H1 (cell line): ENCODE measurements around the gene PROM2. TPM values are rescaled to one million over a fixed set of nuclear protein-coding genes. Genes with fewer than 3 reads are reported as not detected.

Source experiments
- CTCF ChIA-PET: fragments of 300-600 bp; sonication (Branson Sonifier 250); formaldehyde crosslinking; loops from one replicate; lab custom pipeline; 2021; ENCODE audit not compliant: partially characterized antibody; lab: Charles Lee
- POLR2A ChIA-PET: fragments of 300-600 bp; sonication (Branson Sonifier 250); formaldehyde crosslinking; loops from one replicate; lab custom pipeline; 2021; ENCODE audit warnings: inconsistent platforms; ENCODE audit not compliant: partially characterized antibody; lab: Charles Lee
- DNase-seq, 2 experiments: peaks; one replicate each; pipeline versions ENCODE4 v3.0.0 to v3.0.0-alpha.2; 2010 to 2022; ENCODE audit warnings: low spot score in 2 of 2, low read depth in 1 of 2, mixed read lengths in 1 of 2
- FAIRE-seq: peaks from 2 replicates; lab custom pipeline; 2011; peaks lifted over from hg19 to GRCh38; lab: Jason Lieb, UNC
- H2AFZ ChIP-seq: 2 replicates; pipeline ENCODE4 v1.8.1; 2012; ENCODE audit warnings: low read length, inconsistent platforms
- H2AK5ac ChIP-seq: 2 replicates; pipeline ENCODE4 v1.6.1; 2013; ENCODE audit warnings: low read depth, low read length
- H2BK120ac ChIP-seq: replicated peaks from 2 replicates; pipeline ENCODE3; 2013; ENCODE audit warnings: low read depth, low read length, inconsistent platforms
- H2BK12ac ChIP-seq: 2 replicates; pipeline ENCODE4 v1.6.1; 2013; ENCODE audit warnings: low read depth, low read length
- H2BK15ac ChIP-seq: 2 replicates; pipeline ENCODE4 v1.6.1; 2013; ENCODE audit warnings: low read length
- H2BK20ac ChIP-seq: 2 replicates; pipeline ENCODE4 v1.6.1; 2013; ENCODE audit warnings: low read length
- H2BK5ac ChIP-seq: 2 replicates; pipeline ENCODE4 v1.6.1; 2013; ENCODE audit warnings: low read depth, low read length
- H3K14ac ChIP-seq: 2 replicates; pipeline ENCODE4 v1.6.1; 2013; ENCODE audit warnings: inconsistent platforms; ENCODE audit not compliant: insufficient read length
- H3K18ac ChIP-seq: 2 replicates; pipeline ENCODE4 v1.6.1; 2013; ENCODE audit warnings: low read length; ENCODE audit errors: extremely low read depth
- H3K23ac ChIP-seq: 2 replicates; pipeline ENCODE4 v1.6.1; 2013; ENCODE audit warnings: inconsistent platforms; ENCODE audit not compliant: insufficient read length
- H3K23me2 ChIP-seq: 2 replicates; pipeline ENCODE4 v1.6.1; 2013; ENCODE audit warnings: low read depth, low read length
- H3K27ac ChIP-seq: 2 replicates; pipeline ENCODE4 v1.6.1; 2011; ENCODE audit warnings: low read depth, low read length, inconsistent platforms
- H3K27me3 ChIP-seq, 4 experiments: replicated peaks in 1 of 4; 1 replicate in 1 of 4; 2 replicates in 3 of 4; pipeline versions ENCODE4 v1.6.1 to v1.8.1; 2011 to 2013; ENCODE audit warnings: low read length in 3 of 4, mild to moderate bottlenecking in 3 of 4, inconsistent platforms in 2 of 4, mixed read lengths in 2 of 4, moderate library complexity in 1 of 4; ENCODE audit not compliant: control insufficient read depth in 3 of 4, insufficient read depth in 3 of 4; ENCODE audit errors: extremely low read depth in 1 of 4
- H3K36me3 ChIP-seq, 4 experiments: 2 replicates each; pipeline versions ENCODE4 v1.6.1 to v1.8.1; 2011 to 2013; ENCODE audit warnings: mild to moderate bottlenecking in 4 of 4, low read length in 3 of 4, moderate library complexity in 2 of 4, control low read depth in 1 of 4, inconsistent platforms in 1 of 4; ENCODE audit not compliant: insufficient read depth in 4 of 4, control insufficient read depth in 2 of 4
- H3K4ac ChIP-seq: replicated peaks from 2 replicates; pipeline ENCODE3; 2013; ENCODE audit warnings: low read length, low read depth, mixed read lengths, inconsistent platforms; ENCODE audit not compliant: insufficient read length
- H3K4me1 ChIP-seq, 4 experiments: replicated peaks in 1 of 4; 1 replicate in 1 of 4; 2 replicates in 3 of 4; pipeline versions ENCODE4 v1.6.1 to v1.8.1; 2011 to 2013; ENCODE audit warnings: low read length in 3 of 4, inconsistent platforms in 2 of 4, mixed read lengths in 1 of 4; ENCODE audit not compliant: insufficient read depth in 4 of 4, control insufficient read depth in 3 of 4
- H3K4me2 ChIP-seq, 2 experiments: 2 replicates each; pipeline versions ENCODE4 v1.6.1 to v1.8.1; 2011 to 2013; ENCODE audit warnings: low read depth in 2 of 2, low read length in 2 of 2, control low read depth in 1 of 2, inconsistent platforms in 1 of 2, mild to moderate bottlenecking in 1 of 2; ENCODE audit not compliant: insufficient read depth in 1 of 2
- H3K4me3 ChIP-seq, 4 experiments: fragments of 200-600, 300-600 bp in 1 of 4; sonication (generic), shearing (Covaris generic), sonication (Bioruptor Twin) in 1 of 4; 2 replicates each; pipeline versions ENCODE4 v1.5.1 to v1.8.1; 2011 to 2016; ENCODE audit warnings: low read length in 4 of 4, low read depth in 3 of 4, control low read depth in 2 of 4, inconsistent platforms in 2 of 4, mild to moderate bottlenecking in 2 of 4, mixed read lengths in 1 of 4, moderate library complexity in 1 of 4; ENCODE audit not compliant: insufficient read depth in 2 of 4; ENCODE audit errors: extremely low read depth in 1 of 4
- H3K56ac ChIP-seq: replicated peaks from 2 replicates; pipeline ENCODE3; 2013; ENCODE audit warnings: low read depth, mild to moderate bottlenecking, mixed read lengths, low read length, inconsistent platforms; ENCODE audit not compliant: insufficient read length
- H3K79me1 ChIP-seq: 2 replicates; pipeline ENCODE4 v1.6.1; 2013; ENCODE audit warnings: low read depth, low read length, control low read depth
- H3K79me2 ChIP-seq, 2 experiments: 2 replicates each; pipeline versions ENCODE4 v1.6.1 to v1.8.1; 2012 to 2013; ENCODE audit warnings: low read length in 2 of 2, mild to moderate bottlenecking in 2 of 2, inconsistent platforms in 1 of 2; ENCODE audit not compliant: insufficient read depth in 2 of 2, control insufficient read depth in 1 of 2
- H3K9ac ChIP-seq, 4 experiments: replicated peaks in 1 of 4; 1 replicate in 1 of 4; 2 replicates in 3 of 4; pipeline versions ENCODE4 v1.6.1 to v1.8.1; 2011 to 2013; ENCODE audit warnings: low read depth in 3 of 4, low read length in 3 of 4, control low read depth in 2 of 4, mild to moderate bottlenecking in 2 of 4, moderate library complexity in 2 of 4, inconsistent platforms in 1 of 4; ENCODE audit errors: extremely low read depth in 1 of 4
- H3K9me3 ChIP-seq, 2 experiments: 2 replicates each; pipeline versions ENCODE4 v1.6.1 to v1.8.1; 2012 to 2013; ENCODE audit warnings: mild to moderate bottlenecking in 2 of 2, moderate library complexity in 2 of 2, control low read depth in 1 of 2, inconsistent platforms in 1 of 2, low read depth in 1 of 2, low read length in 1 of 2, mixed read lengths in 1 of 2; ENCODE audit not compliant: insufficient read depth in 2 of 2
- H4K20me1 ChIP-seq, 2 experiments: replicated peaks in 1 of 2; 2 replicates each; pipeline versions ENCODE3 to v1.8.1; 2011 to 2013; ENCODE audit warnings: inconsistent platforms in 2 of 2, low read length in 2 of 2, mild to moderate bottlenecking in 1 of 2; ENCODE audit not compliant: insufficient read depth in 2 of 2, control insufficient read depth in 1 of 2
- H4K5ac ChIP-seq: 2 replicates; pipeline ENCODE4 v1.6.1; 2013; ENCODE audit warnings: low read length, low read depth, mixed read lengths, inconsistent platforms; ENCODE audit not compliant: insufficient read length
- H4K8ac ChIP-seq: 2 replicates; pipeline ENCODE4 v1.8.0; 2013; ENCODE audit warnings: mild to moderate bottlenecking, moderate library complexity, low read length, inconsistent platforms; ENCODE audit not compliant: insufficient read depth; ENCODE audit errors: extremely low read depth
- H4K91ac ChIP-seq: replicated peaks from 2 replicates; pipeline ENCODE3; 2013; ENCODE audit warnings: low read length, mixed read lengths, inconsistent platforms; ENCODE audit not compliant: insufficient read length
- ATF3 ChIP-seq: IDR thresholded peaks from 2 replicates; pipeline ENCODE4 v1.6.1; 2011; ENCODE audit warnings: low read depth, mild to moderate bottlenecking, low read length; ENCODE audit not compliant: insufficient read depth
- BACH1 ChIP-seq: IDR thresholded peaks from 2 replicates; pipeline ENCODE4 v1.6.1; 2012; ENCODE audit warnings: low read length, improper control_type of control experiment
- CHD1 ChIP-seq: IDR thresholded peaks from 2 replicates; pipeline ENCODE4 v1.6.1; 2012; ENCODE audit warnings: low read depth, low read length, improper control_type of control experiment
- CHD2 ChIP-seq: IDR thresholded peaks from 2 replicates; pipeline ENCODE4 v1.6.1; 2012; ENCODE audit warnings: low read length, improper control_type of control experiment
- JUND ChIP-seq: IDR thresholded peaks from 2 replicates; pipeline ENCODE4 v1.6.1; 2011; ENCODE audit warnings: mild to moderate bottlenecking, improper control_type of control experiment, low read length
- KDM1A ChIP-seq: fragments of 200-600, 300-600 bp; sonication (generic); IDR thresholded peaks from 2 replicates; pipeline ENCODE4 v1.7.1; 2016; ENCODE audit warnings: mild to moderate bottlenecking, low read length, borderline replicate concordance
- RFX5 ChIP-seq: IDR thresholded peaks from 2 replicates; pipeline ENCODE4 v1.6.1; 2011; ENCODE audit warnings: low read depth, low read length, improper control_type of control experiment, borderline replicate concordance
- RXRA ChIP-seq: IDR thresholded peaks from 2 replicates; pipeline ENCODE4 v1.6.1; 2011; ENCODE audit warnings: low read depth, mild to moderate bottlenecking, low read length, moderate library complexity; ENCODE audit not compliant: insufficient read depth
- SP4 ChIP-seq: IDR thresholded peaks from 2 replicates; pipeline ENCODE4 v1.6.1; 2012; ENCODE audit warnings: low read length, inconsistent platforms
- SRF ChIP-seq: IDR thresholded peaks from 2 replicates; pipeline ENCODE4 v1.6.1; 2011; ENCODE audit warnings: mild to moderate bottlenecking, low read depth, low read length, moderate library complexity
- TAF1 ChIP-seq: IDR thresholded peaks from 2 replicates; pipeline ENCODE4 v1.6.1; 2011; ENCODE audit warnings: mild to moderate bottlenecking, low read depth, low read length
- TCF12 ChIP-seq: IDR thresholded peaks from 2 replicates; pipeline ENCODE4 v1.6.1; 2011; ENCODE audit warnings: low read depth, mild to moderate bottlenecking, low read length
- YY1 ChIP-seq: IDR thresholded peaks from 2 replicates; pipeline ENCODE4 v1.6.1; 2011; ENCODE audit warnings: low read depth, mild to moderate bottlenecking, low read length
- WGBS, 2 experiments: shearing (Covaris generic) in 1 of 2; methylation state at CpG; one replicate each; pipeline versions ENCODE4 v1.1.6 to v1.1.7; 2013 to 2015; ENCODE audit warnings: low lambda C conversion rate in 2 of 2, mixed read lengths in 2 of 2, inconsistent platforms in 1 of 2, low coverage in 1 of 2, missing lambda C conversion rate in 1 of 2; ENCODE audit not compliant: insufficient replicate concordance in 2 of 2, insufficient coverage in 1 of 2, insufficient read length in 1 of 2; ENCODE audit errors: extremely low coverage in 1 of 2, missing lambda C conversion rate in 1 of 2; 5-methylcytosine and 5-hydroxymethylcytosine counted together
- polyA plus RNA-seq, 7 experiments: library from polyadenylated mRNA; depleted of rRNA in 3 of 7; stranded (reverse) in 5 of 7; unstranded in 2 of 7; fragments of >200 nt in 5 of 7; fragments of 200-250 nt in 2 of 7; gene quantifications; 1 replicate in 5 of 7; 2 replicates in 1 of 7; 4 replicates in 1 of 7; pipeline versions ENCODE4 v1.2.1 to v1.2.3, GENCODE V29; 2011 to 2013; ENCODE audit warnings: missing spikeins in 2 of 7, mixed read lengths in 2 of 7
- total RNA-seq: library from RNA; stranded (reverse); fragmentation: NEBNext Ultra II Directional; extraction: Animal tissue kit (Norgen Biotek cat#: 25700); gene quantifications from 2 replicates; pipeline ENCODE4 v1.2.1, GENCODE V29; 2021
- TF ChIP-seq, protein P1 (sequence below): IDR thresholded peaks from 2 replicates; pipeline ENCODE4 v1.6.1; 2011; ENCODE audit warnings: low read length, improper control_type of control experiment

Gene PROM2
- total and polyA plus RNA-seq, 2 of the 8 experiments (the other 6 are each of a cell fraction or from before 2014, with no cell fraction given), result 1.6 to 3.8 TPM

GRCh38 chr2:95299961-95300360, 25.7 kb downstream of the PROM2 start:
- no peaks in the 10 kb centered on the region for H3K79me1 ChIP-seq
- peak overlapping the region; percentile 62; the same call in 1 of the 2 replicates for H4K8ac ChIP-seq
- no peak overlapping the region for H3K14ac ChIP-seq
- no peak overlapping the region for H3K56ac ChIP-seq
- no peak overlapping the region for H4K5ac ChIP-seq
- H3K18ac ChIP-seq, result no peak overlapping the region
- H3K27ac ChIP-seq, result no peak overlapping the region
- H4K91ac ChIP-seq, result no peak overlapping the region
- H2BK15ac ChIP-seq, result no peak overlapping the region
- no peaks in the 10 kb centered on the region for H3K79me2 ChIP-seq
- H2BK120ac ChIP-seq, result no peak overlapping the region
- no peak overlapping the region for H3K23ac ChIP-seq
- H3K4me3 ChIP-seq, result no peak overlapping the region
- no peaks in the 10 kb centered on the region for H4K20me1 ChIP-seq
- H2BK5ac ChIP-seq, result no peak overlapping the region
- no peaks in the 10 kb centered on the region for H3K36me3 ChIP-seq
- H3K4me2 ChIP-seq, result no peak overlapping the region
- no peak overlapping the region for H2BK12ac ChIP-seq
- H2BK20ac ChIP-seq, result no peak overlapping the region
- H2AFZ ChIP-seq, result no peak overlapping the region
- H3K4ac ChIP-seq, result no peak overlapping the region
- DNase-seq (no peak), FAIRE-seq (no peak)
- H3K9me3 ChIP-seq, result peaks cover 59 to 99% of the 10 kb centered on the region in 2 experiments
- 75% methylated on average over 9 of the region's 9 CpGs; no CpG with 5 or more reads in 1 of the 2 experiments for WGBS, 2 experiments
- no peaks in the 10 kb centered on the region for H3K27me3 ChIP-seq
- H3K4me1 ChIP-seq, result peaks cover 0 to 11% (median 0%) of the 10 kb centered on the region in 4 experiments; a peak in 1 of 7 replicates
- POLR2A ChIA-PET, result no interaction called here
- H3K9ac ChIP-seq, result no peak overlapping the region
- H3K23me2 ChIP-seq, result no peaks in the 10 kb centered on the region
- H2AK5ac ChIP-seq, result no peak overlapping the region
- CTCF ChIA-PET, result no interaction called here
- no peak for TF ChIP-seq CHD2
- no peak for TF ChIP-seq RFX5
- no peak for TF ChIP-seq JUND
- no peak for TF ChIP-seq CHD1
- TF ChIP-seq YY1, result no peak
- TF ChIP-seq KDM1A, result no peak
- no peak for TF ChIP-seq SP4
- TF ChIP-seq, protein P1, sequence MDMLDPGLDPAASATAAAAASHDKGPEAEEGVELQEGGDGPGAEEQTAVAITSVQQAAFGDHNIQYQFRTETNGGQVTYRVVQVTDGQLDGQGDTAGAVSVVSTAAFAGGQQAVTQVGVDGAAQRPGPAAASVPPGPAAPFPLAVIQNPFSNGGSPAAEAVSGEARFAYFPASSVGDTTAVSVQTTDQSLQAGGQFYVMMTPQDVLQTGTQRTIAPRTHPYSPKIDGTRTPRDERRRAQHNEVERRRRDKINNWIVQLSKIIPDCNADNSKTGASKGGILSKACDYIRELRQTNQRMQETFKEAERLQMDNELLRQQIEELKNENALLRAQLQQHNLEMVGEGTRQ, result no peak
- no peak for TF ChIP-seq RXRA
- TF ChIP-seq TAF1, result no peak
- no peak for TF ChIP-seq ATF3
- no peak for TF ChIP-seq TCF12
- TF ChIP-seq SRF, result no peak
- no peak for TF ChIP-seq BACH1
